Tibial nerve (tissue), 4 donors: ENCODE measurements around the gene EPHA10.

Source experiments
- CTCF ChIP-seq, 5 experiments: fragments of 200-600 bp in 3 of 5; fragments of 450-650 bp in 2 of 5; sonication (generic) in 3 of 5; IDR thresholded peaks; one replicate each; pipeline ENCODE4 v1.5.1; 2016 to 2019; ENCODE audit warnings: antibody characterized with exemption in 5 of 5, mild to moderate bottlenecking in 3 of 5, moderate library complexity in 2 of 5
- EP300 ChIP-seq, 2 donors: sonication (generic); formaldehyde crosslinking; IDR thresholded peaks; one replicate each; pipeline ENCODE4 v1.6.1; 2017; ENCODE audit warnings: antibody characterized with exemption in 2 of 2, mild to moderate bottlenecking in 1 of 2

GRCh38 chr1:37692078-37692833 lies 72.7 kb downstream of the EPHA10 start, which contains the start of gene CDCA8:
- peak; percentile 57 to 86 (median 72) for TF ChIP-seq CTCF (IDR thresholded peaks at IDR 0.05)
- TF ChIP-seq EP300 (IDR thresholded peaks at IDR 0.05): peak; percentile 79 to 84
